K562 (cell line): ENCODE data around the gene RASGEF1C. TPM values are rescaled to one million over a fixed set of nuclear protein-coding genes. Genes with fewer than 3 reads are reported as not detected.

Experiments
- ATAC-seq: fragments of 200-7000 bp; cut with Tn5 transposase; 3 replicates; pipeline ENCODE4 v1.9.1; 2020; ENCODE audit warnings: moderate library complexity
- BruUV-seq: library from RNA; stranded (reverse); fragments of 400-500 nt; replicated peaks from 2 replicates; lab custom pipeline; 2021; lab: Mats Ljungman, UMichigan
- CTCF ChIA-PET: fragments of 300-600 bp; formaldehyde crosslinking; extraction: SDS; loops from one replicate; lab custom pipeline; 2021; ENCODE audit warnings: low intra/inter-chr PET ratio; lab: Yijun Ruan, JAX
- POLR2A ChIA-PET: fragments of 300-600, 350-650 bp; sonication (Branson Sonifier 250); formaldehyde crosslinking; extraction: SDS; loops from one replicate; lab custom pipeline; 2021; ENCODE audit warnings: antibody characterized with exemption, inconsistent platforms; lab: Yijun Ruan, JAX
- DNase-seq, 4 experiments: peaks; one replicate each; pipeline versions ENCODE4 v3.0.0 to v3.0.0-alpha.2; 2011 to 2018; ENCODE audit warnings: low spot score in 3 of 4, mixed read lengths in 3 of 4; ENCODE audit errors: extremely low read depth in 1 of 4
- FAIRE-seq: peaks from 2 replicates; lab custom pipeline; 2011; peaks lifted over from hg19 to GRCh38; lab: Jason Lieb, UNC
- H2AFZ ChIP-seq: 2 replicates; pipeline ENCODE4 v1.6.0; 2011; ENCODE audit warnings: low read depth, low read length, control low read depth, inconsistent platforms
- H3K27ac ChIP-seq: fragments of 200-600 bp; 3 replicates; pipeline ENCODE4 v1.8.0; 2011; ENCODE audit warnings: low read depth, mild to moderate bottlenecking, control low read depth, inconsistent platforms, low read length, moderate library complexity, mixed read lengths; ENCODE audit errors: extremely low read depth
- H3K27me3 ChIP-seq, 2 experiments: fragments of 300-600 bp in 1 of 2; 2 replicates in 1 of 2; 3 replicates in 1 of 2; pipeline versions ENCODE4 v1.6.0 to v1.8.0; 2011; ENCODE audit warnings: inconsistent platforms in 2 of 2, low read length in 2 of 2, mild to moderate bottlenecking in 1 of 2, mixed read lengths in 1 of 2, moderate library complexity in 1 of 2; ENCODE audit not compliant: control insufficient read depth in 2 of 2, insufficient read depth in 2 of 2
- H3K36me3 ChIP-seq: fragments of 300-600 bp; 3 replicates; pipeline ENCODE4 v1.8.0; 2011; ENCODE audit warnings: mild to moderate bottlenecking, low read length, inconsistent platforms; ENCODE audit not compliant: control insufficient read depth, insufficient read depth
- H3K4me1 ChIP-seq, 2 experiments: fragments of 200-600 bp in 1 of 2; replicated peaks in 1 of 2; 2 replicates in 1 of 2; 3 replicates in 1 of 2; pipeline versions ENCODE4 v1.5.1 to v1.8.0; 2011; ENCODE audit warnings: inconsistent platforms in 2 of 2, low read length in 2 of 2, mild to moderate bottlenecking in 1 of 2, mixed read lengths in 1 of 2, moderate library complexity in 1 of 2; ENCODE audit not compliant: control insufficient read depth in 2 of 2, insufficient read depth in 2 of 2
- H3K4me2 ChIP-seq: 2 replicates; pipeline ENCODE4 v1.6.1; 2011; ENCODE audit warnings: low read length, control low read depth, inconsistent platforms, mixed read lengths; ENCODE audit not compliant: insufficient read depth
- H3K4me3 ChIP-seq: fragments of 200-600 bp; sonication (generic), shearing (Covaris generic); 2 replicates; pipeline ENCODE4 v1.5.1; 2016; ENCODE audit warnings: control low read depth, inconsistent platforms
- H3K79me2 ChIP-seq: fragments of 200-600 bp; 3 replicates; pipeline ENCODE4 v1.8.0; 2011; ENCODE audit warnings: low read length, inconsistent platforms; ENCODE audit not compliant: control insufficient read depth, insufficient read depth
- H3K9ac ChIP-seq, 2 experiments: 2 replicates each; pipeline versions ENCODE4 v1.6.0 to v1.6.1; 2011; ENCODE audit warnings: low read depth in 2 of 2, low read length in 2 of 2, control low read depth in 1 of 2, inconsistent platforms in 1 of 2, mild to moderate bottlenecking in 1 of 2, mixed read lengths in 1 of 2; ENCODE audit not compliant: insufficient read depth in 1 of 2
- H3K9me1 ChIP-seq: one replicate; pipeline ENCODE4 v1.6.0; 2011; ENCODE audit warnings: inconsistent platforms, mild to moderate bottlenecking, low read length, moderate library complexity; ENCODE audit not compliant: control insufficient read depth, insufficient read depth
- H3K9me3 ChIP-seq: replicated peaks from 2 replicates; pipeline ENCODE4 v1.5.1; 2011; ENCODE audit warnings: low read depth, low read length, inconsistent platforms; ENCODE audit not compliant: control insufficient read depth, insufficient read depth
- H4K20me1 ChIP-seq: replicated peaks from 2 replicates; pipeline ENCODE4 v1.6.1; 2011; ENCODE audit warnings: low read length, inconsistent platforms, mixed read lengths; ENCODE audit not compliant: control insufficient read depth, insufficient read depth
- CTCF ChIP-seq, 3 experiments: IDR thresholded peaks in 2 of 3; conservative IDR thresholded peaks in 1 of 3; 2 replicates each; pipeline ENCODE4 v1.5.1; 2011 to 2012; ENCODE audit warnings: low read length in 3 of 3, mild to moderate bottlenecking in 3 of 3, control low read depth in 2 of 3, improper control_type of control experiment in 1 of 3, inconsistent platforms in 1 of 3, low read depth in 1 of 3, mixed read lengths in 1 of 3, moderate library complexity in 1 of 3; ENCODE audit not compliant: insufficient read depth in 2 of 3
- MED1 ChIP-seq: sonication (generic); formaldehyde crosslinking; IDR thresholded peaks from 2 replicates; pipeline ENCODE4 v1.8.1; 2023; ENCODE audit warnings: missing genetic modification reagents, borderline replicate concordance
- ZBTB33 ChIP-seq: sonication (generic); formaldehyde crosslinking; IDR thresholded peaks from 2 replicates; pipeline ENCODE4 v1.8.1; 2023; ENCODE audit warnings: mild to moderate bottlenecking, missing genetic modification reagents
- WGBS: fragments of 100-300 bp; shearing (Covaris generic); methylation state at CpG from one replicate; pipeline ENCODE4 v1.1.6; 2016; ENCODE audit warnings: low coverage, mixed read lengths; ENCODE audit not compliant: insufficient coverage; ENCODE audit errors: missing lambda C conversion rate; 5-methylcytosine and 5-hydroxymethylcytosine counted together
- in situ Hi-C: fragments of 300-500 bp; cut with MboI; formaldehyde crosslinking; loops from 4 replicates; pipeline ENCODE4 v1.15.0; 2018; ENCODE audit warnings: inconsistent platforms, mixed read lengths
- intact Hi-C: fragments of 100-400 bp; cut with micrococcal nuclease; formaldehyde crosslinking; loops from 2 replicates; pipeline ENCODE4 v1.14.2; 2022
- polyA plus RNA-seq, 8 experiments: library from polyadenylated mRNA; depleted of rRNA in 4 of 8; stranded (reverse) in 5 of 8; unstranded in 3 of 8; fragments of >200 nt; fragmentation: Nextera tagmentation in 2 of 8; fragmentation: Illumina TruSeq in 1 of 8; extraction: Ambion mirVana in 2 of 8; extraction: Trizol in 1 of 8; gene quantifications; 2 replicates each; pipeline versions ENCODE4 v1.2.1 to v1.2.3, GENCODE V29; 2011 to 2014; ENCODE audit warnings: inconsistent platforms in 1 of 8, missing spikeins in 1 of 8
- total RNA-seq, 7 experiments: library from RNA; depleted of rRNA in 6 of 7; stranded (reverse); fragments of >200 nt in 6 of 7; fragmentation: Illumina TruSeq in 2 of 7; extraction: Trizol in 2 of 7; gene quantifications; 2 replicates each; pipeline versions ENCODE4 v1.2.1 to v1.2.3, GENCODE V29; 2011 to 2021; ENCODE audit warnings: low replicate concordance in 1 of 7

The RASGEF1C gene
- total and polyA plus RNA-seq, 9 of the 15 experiments (the other 6 are each of a cell fraction or from before 2014, with no cell fraction given): 0.04 to 1.1 (median 0.21) TPM; not detected in 4

- TF ChIP-seq ZBTB33 (CRISPR knock-in tag): peak; percentile 87
Observed at GRCh38 chr5:180136630-180137381, 72.2 kb downstream of the RASGEF1C start (continued).

- TF ChIP-seq MED1 (CRISPR knock-in tag): no peak
- no peak for TF ChIP-seq CTCF (IDR thresholded peaks at IDR 0.05 in 2 of 3, conservative IDR thresholded peaks at IDR 0.05 in 1 of 3; ENCODE audit: insufficient read depth in 2 of 3, low read depth in 1 of 3, low read length in 3 of 3)
- TF ChIP-seq, all 486 proteins: peak for 0
- Histone ChIP-seq H3K4me1 (peaks cover 0 to 27% of the 10 kb centered on the region in 2 experiments; a peak in 2 of 5 replicates), H4K20me1 (no peaks in the 10 kb centered on the region), H3K4me3 (no peak overlapping the region), H3K9me3 (peaks cover 2% of the 10 kb centered on the region; the same call in 1 of the 2 replicates), H3K9me1 (no peaks in the 10 kb centered on the region), H3K4me2 (no peak overlapping the region), H3K27ac (no peak overlapping the region), H3K9ac (no peak overlapping the region), H3K36me3 (no peaks in the 10 kb centered on the region), H2AFZ (no peak overlapping the region), H3K27me3 (peaks cover 11 to 57% of the 10 kb centered on the region in 2 experiments; a peak in 4 of 5 replicates), H3K79me2 (no peaks in the 10 kb centered on the region)
- BruUV-seq: no TSS peak
- intact Hi-C loops (no loop called here), in situ Hi-C loops (no loop called here)
- WGBS: 36% methylated on average over 31 of the region's 43 CpGs
- ATAC-seq: no peak
- POLR2A ChIA-PET: no interaction called here
- FAIRE-seq: no peak
- CTCF ChIA-PET: interaction anchor here (0.6 kb wide), 1 partner anchor 127 kb away, joined by 4 read pairs; no protein-coding TSS in a partner anchor
- no peak for DNase-seq
Observed at GRCh38 chr5:180135967-180136629, 72.9 kb downstream of the RASGEF1C start.
